Neutrophil (primary cell): ENCODE results near the gene SIGLEC1.

Experiments used
- H3K27ac ChIP-seq: fragments of 200-600 bp; sonication (generic); 2 replicates; pipeline ENCODE4 v1.5.1; 2016; ENCODE audit warnings: mild to moderate bottlenecking, moderate library complexity
- H3K27me3 ChIP-seq: fragments of 200-600 bp; sonication (generic); 2 replicates; pipeline ENCODE4 v1.6.0; 2016; ENCODE audit warnings: mild to moderate bottlenecking
- H3K36me3 ChIP-seq: fragments of 200-600 bp; sonication (generic); 2 replicates; pipeline ENCODE4 v1.5.1; 2017
- H3K4me1 ChIP-seq, 2 experiments: fragments of 200-600 bp in 1 of 2; sonication (generic) in 1 of 2; 1 replicate in 1 of 2; 2 replicates in 1 of 2; pipeline versions ENCODE4 v1.5.1 to v1.6.1; 2013 to 2016; ENCODE audit warnings: low read depth in 1 of 2, low read length in 1 of 2, mild to moderate bottlenecking in 1 of 2, moderate library complexity in 1 of 2; ENCODE audit not compliant: control insufficient read depth in 1 of 2, insufficient read depth in 1 of 2
- H3K4me3 ChIP-seq, 2 experiments: fragments of 200-600 bp in 1 of 2; sonication (generic) in 1 of 2; 1 replicate in 1 of 2; 2 replicates in 1 of 2; pipeline ENCODE4 v1.5.1; 2013 to 2016; ENCODE audit warnings: low read depth in 1 of 2, low read length in 1 of 2, mild to moderate bottlenecking in 1 of 2, moderate library complexity in 1 of 2
- H3K9me3 ChIP-seq: fragments of 200-600 bp; sonication (generic); 2 replicates; pipeline ENCODE4 v1.5.1; 2016
- TF ChIP-seq, protein P1 (sequence below): fragments of 200-600 bp; sonication (generic); IDR thresholded peaks from 2 replicates; pipeline ENCODE4 v1.5.1; 2016; ENCODE audit warnings: antibody characterized with exemption

SIGLEC1 gene

DNA sequence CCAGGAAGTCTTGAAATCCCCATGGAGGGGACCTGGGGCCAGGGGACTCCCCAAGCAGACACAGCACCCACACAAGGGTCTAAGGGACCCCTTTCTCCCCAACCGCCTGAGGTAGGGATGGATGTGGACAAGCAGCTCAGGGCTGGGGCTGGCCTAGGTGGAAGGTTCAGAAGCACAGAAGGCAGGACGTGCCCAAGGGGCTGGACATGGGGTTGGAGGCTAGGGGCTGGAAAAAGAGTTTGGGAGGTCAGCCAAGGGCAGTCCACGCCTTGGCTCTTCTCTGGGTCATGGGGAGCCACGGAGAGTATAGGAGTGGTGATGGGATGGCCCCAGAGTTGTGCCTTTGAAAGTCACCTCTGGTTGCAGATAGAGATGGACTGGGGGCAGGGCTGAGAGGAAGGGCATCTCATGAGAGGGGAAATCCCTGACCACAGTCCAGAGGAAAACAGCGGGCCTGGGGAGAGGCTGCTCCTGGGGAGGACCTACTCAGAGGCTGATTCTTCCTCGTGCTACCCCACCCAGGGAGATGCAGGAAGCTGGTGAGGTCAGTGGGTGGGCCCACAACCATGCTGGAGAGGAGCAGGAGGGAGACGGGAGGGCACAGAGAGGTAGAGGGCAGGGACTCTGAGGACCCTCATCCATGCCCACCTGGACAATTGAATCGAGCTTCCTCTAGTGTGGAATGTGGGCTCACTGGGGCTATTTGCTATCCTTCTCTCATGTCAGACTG, 17.6 kb upstream of the SIGLEC1 start:
- Histone ChIP-seq H3K4me1 (no peaks in the 10 kb centered on the region), H3K27ac (no peak overlapping the region), H3K9me3 (no peaks in the 10 kb centered on the region), H3K4me3 (no peak overlapping the region), H3K27me3 (peaks cover 95% of the 10 kb centered on the region), H3K36me3 (no peaks in the 10 kb centered on the region)
- TF ChIP-seq, protein P1, sequence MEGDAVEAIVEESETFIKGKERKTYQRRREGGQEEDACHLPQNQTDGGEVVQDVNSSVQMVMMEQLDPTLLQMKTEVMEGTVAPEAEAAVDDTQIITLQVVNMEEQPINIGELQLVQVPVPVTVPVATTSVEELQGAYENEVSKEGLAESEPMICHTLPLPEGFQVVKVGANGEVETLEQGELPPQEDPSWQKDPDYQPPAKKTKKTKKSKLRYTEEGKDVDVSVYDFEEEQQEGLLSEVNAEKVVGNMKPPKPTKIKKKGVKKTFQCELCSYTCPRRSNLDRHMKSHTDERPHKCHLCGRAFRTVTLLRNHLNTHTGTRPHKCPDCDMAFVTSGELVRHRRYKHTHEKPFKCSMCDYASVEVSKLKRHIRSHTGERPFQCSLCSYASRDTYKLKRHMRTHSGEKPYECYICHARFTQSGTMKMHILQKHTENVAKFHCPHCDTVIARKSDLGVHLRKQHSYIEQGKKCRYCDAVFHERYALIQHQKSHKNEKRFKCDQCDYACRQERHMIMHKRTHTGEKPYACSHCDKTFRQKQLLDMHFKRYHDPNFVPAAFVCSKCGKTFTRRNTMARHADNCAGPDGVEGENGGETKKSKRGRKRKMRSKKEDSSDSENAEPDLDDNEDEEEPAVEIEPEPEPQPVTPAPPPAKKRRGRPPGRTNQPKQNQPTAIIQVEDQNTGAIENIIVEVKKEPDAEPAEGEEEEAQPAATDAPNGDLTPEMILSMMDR, result no peak

DNA sequence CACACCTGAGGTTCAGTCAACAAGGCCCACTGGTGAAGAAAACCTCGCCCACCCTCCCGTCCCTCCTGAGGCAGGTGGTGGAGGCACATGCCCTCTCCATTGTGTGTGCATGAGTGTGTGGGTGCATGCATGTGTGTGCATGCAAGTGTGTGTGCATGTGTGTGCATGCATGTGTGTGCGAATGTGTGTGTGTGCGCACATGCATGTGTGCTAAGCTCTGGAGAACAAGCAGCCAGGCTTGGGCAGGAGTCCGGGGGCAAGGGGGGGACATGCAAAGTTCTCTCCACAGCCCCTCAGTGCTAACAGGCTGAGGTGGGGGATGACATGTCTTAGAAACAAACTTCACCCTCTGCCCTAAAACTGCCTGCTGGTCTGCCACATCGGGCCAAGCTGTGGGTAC, 17.0 kb upstream of the SIGLEC1 start:
- Histone ChIP-seq H3K9me3 (no peaks in the 10 kb centered on the region), H3K27ac (no peak overlapping the region), H3K36me3 (no peaks in the 10 kb centered on the region), H3K27me3 (peaks cover 90% of the 10 kb centered on the region), H3K4me3 (no peak overlapping the region), H3K4me1 (no peaks in the 10 kb centered on the region)
- TF ChIP-seq, protein P1, result no peak

DNA sequence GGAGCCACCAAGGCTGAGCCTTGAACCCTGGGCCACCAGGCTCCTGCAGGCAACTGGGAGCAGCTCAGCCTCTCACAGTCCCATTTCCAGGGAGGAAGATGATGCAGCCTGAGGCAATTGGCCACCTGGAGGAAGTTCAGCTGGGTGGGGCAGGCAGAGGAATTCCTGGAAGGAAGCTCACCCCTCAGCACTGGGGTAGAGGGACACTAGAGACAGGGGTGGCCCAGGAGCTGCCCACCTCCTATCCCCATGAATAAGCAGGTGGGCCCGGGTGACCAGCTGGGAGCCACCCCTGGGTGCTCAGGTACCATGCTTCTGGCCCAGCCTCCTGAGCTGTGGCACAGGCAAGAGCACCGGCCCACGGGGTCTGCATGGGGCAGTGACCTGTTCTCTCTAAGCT, 16.5 kb upstream of the SIGLEC1 start:
- Histone ChIP-seq H3K36me3 (no peaks in the 10 kb centered on the region), H3K9me3 (no peaks in the 10 kb centered on the region), H3K4me3 (no peak overlapping the region), H3K27me3 (peaks cover 85% of the 10 kb centered on the region), H3K27ac (no peak overlapping the region), H3K4me1 (no peaks in the 10 kb centered on the region)
- TF ChIP-seq, protein P1, result no peak

DNA sequence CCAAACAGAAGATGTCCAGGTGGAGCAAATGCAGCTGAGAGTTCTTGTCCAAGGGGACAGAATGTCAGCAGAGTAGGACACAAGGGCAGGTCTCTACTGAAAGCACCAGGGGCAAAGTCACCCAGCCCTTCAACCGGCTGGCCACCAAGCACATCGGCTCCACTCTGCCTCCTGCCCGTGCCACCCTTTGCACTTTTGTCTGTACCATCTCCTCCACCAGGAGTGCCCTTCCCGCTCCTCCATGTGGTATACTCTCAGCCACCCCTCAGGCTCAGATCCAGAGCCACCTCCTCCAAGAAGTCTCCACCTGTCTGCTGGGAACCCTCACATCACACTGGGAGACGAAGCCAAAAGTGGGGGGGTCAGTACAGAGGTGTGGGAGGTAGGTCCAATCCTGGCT, 16.0 kb upstream of the SIGLEC1 start:
- TF ChIP-seq, protein P1, result no peak
- Histone ChIP-seq H3K9me3 (no peaks in the 10 kb centered on the region), H3K4me1 (no peaks in the 10 kb centered on the region), H3K36me3 (no peaks in the 10 kb centered on the region), H3K4me3 (no peak overlapping the region), H3K27ac (no peak overlapping the region), H3K27me3 (peaks cover 80% of the 10 kb centered on the region)

DNA sequence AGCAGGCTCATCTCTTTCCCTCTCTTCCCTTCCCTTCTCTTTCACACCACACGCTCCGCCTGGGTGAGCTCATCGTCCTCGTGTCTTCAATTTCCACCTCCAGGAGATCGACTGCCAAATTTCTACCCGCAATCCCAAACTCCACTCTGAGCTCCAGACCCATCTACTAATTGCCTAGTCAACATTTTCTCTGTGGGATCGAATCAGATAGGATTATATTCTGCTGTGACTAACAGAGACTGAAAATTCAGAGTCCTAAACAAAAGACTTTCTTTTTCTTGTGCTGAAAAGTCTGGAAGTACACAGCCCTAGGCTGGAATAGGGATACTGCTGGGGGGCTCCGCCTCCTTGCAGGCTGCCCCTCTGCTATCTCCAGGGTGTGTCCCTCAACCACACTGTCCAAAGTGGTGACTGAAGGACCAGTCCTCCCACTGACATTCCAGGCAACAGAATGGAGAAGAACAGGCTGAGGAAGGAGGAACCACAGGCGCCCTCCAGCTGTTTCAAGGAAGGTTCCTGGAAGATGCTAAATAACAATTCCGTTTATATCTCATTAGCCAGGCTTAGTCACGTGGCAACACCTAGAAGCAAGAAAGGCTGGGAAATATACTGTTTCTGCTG, 15.1 kb upstream of the SIGLEC1 start:
- H3K4me1 ChIP-seq, result no peaks in the 10 kb centered on the region
- no peak overlapping the region for H3K27ac ChIP-seq
- TF ChIP-seq, protein P1, result no peak
- H3K9me3 ChIP-seq, result no peaks in the 10 kb centered on the region
- no peaks in the 10 kb centered on the region for H3K36me3 ChIP-seq
- H3K27me3 ChIP-seq, result peaks cover 71% of the 10 kb centered on the region
- H3K4me3 ChIP-seq, result no peak overlapping the region
